CD4-positive, alpha-beta T cell treated with Interleukin-15 for 1 hour (primary cell): ENCODE measurements around the gene PPP1R15A.
"Not testable (repeated sequence)": the region's sequence is repeated elsewhere in the genome, so short reads cannot be mapped to it uniquely, and the experiment has no call there.

ENCODE experiments used
- DNase-seq: peaks from one replicate; pipeline ENCODE4 v3.0.0-alpha.2; 2020

PPP1R15A gene

GRCh38 chr19:48915757-48916156 lies 43.5 kb downstream of the PPP1R15A start:
- no peak for DNase-seq

GRCh38 chr19:48918071-48918470 lies 45.9 kb downstream of the PPP1R15A start:
- DNase-seq = no peak

GRCh38 chr19:48918801-48919247 lies 46.6 kb downstream of the PPP1R15A start:
- DNase-seq = no peak

- DNase-seq = not testable (repeated sequence)
These were observed 47.0 kb downstream of the PPP1R15A start for GRCh38 chr19:48919271-48919670.

GRCh38 chr19:48920949-48921348 lies 48.7 kb downstream of the PPP1R15A start:
- DNase-seq = no peak

- no peak for DNase-seq
These were observed 49.7 kb downstream of the PPP1R15A start for GRCh38 chr19:48921721-48922500.

- no peak for DNase-seq
These were observed 50.6 kb downstream of the PPP1R15A start for GRCh38 chr19:48922548-48923490.

GRCh38 chr19:48925240-48925843 lies 53.1 kb downstream of the PPP1R15A start:
- no peak for DNase-seq
